H1 (cell line): ENCODE measurements around the gene INTS7. TPM values are rescaled to one million over a fixed set of nuclear protein-coding genes. Genes with fewer than 3 reads are reported as not detected.

Source experiments
- CTCF ChIA-PET: fragments of 300-600 bp; sonication (Branson Sonifier 250); formaldehyde crosslinking; loops from one replicate; lab custom pipeline; 2021; ENCODE audit not compliant: partially characterized antibody; lab: Charles Lee
- POLR2A ChIA-PET: fragments of 300-600 bp; sonication (Branson Sonifier 250); formaldehyde crosslinking; loops from one replicate; lab custom pipeline; 2021; ENCODE audit warnings: inconsistent platforms; ENCODE audit not compliant: partially characterized antibody; lab: Charles Lee
- DNase-seq, 2 experiments: peaks; one replicate each; pipeline versions ENCODE4 v3.0.0 to v3.0.0-alpha.2; 2010 to 2022; ENCODE audit warnings: low spot score in 2 of 2, low read depth in 1 of 2, mixed read lengths in 1 of 2
- FAIRE-seq: peaks from 2 replicates; lab custom pipeline; 2011; peaks lifted over from hg19 to GRCh38; lab: Jason Lieb, UNC
- H2AFZ ChIP-seq: 2 replicates; pipeline ENCODE4 v1.8.1; 2012; ENCODE audit warnings: low read length, inconsistent platforms
- H2AK5ac ChIP-seq: 2 replicates; pipeline ENCODE4 v1.6.1; 2013; ENCODE audit warnings: low read depth, low read length
- H2BK120ac ChIP-seq: replicated peaks from 2 replicates; pipeline ENCODE3; 2013; ENCODE audit warnings: low read depth, low read length, inconsistent platforms
- H2BK12ac ChIP-seq: 2 replicates; pipeline ENCODE4 v1.6.1; 2013; ENCODE audit warnings: low read depth, low read length
- H2BK15ac ChIP-seq: 2 replicates; pipeline ENCODE4 v1.6.1; 2013; ENCODE audit warnings: low read length
- H2BK20ac ChIP-seq: 2 replicates; pipeline ENCODE4 v1.6.1; 2013; ENCODE audit warnings: low read length
- H2BK5ac ChIP-seq: 2 replicates; pipeline ENCODE4 v1.6.1; 2013; ENCODE audit warnings: low read depth, low read length
- H3K14ac ChIP-seq: 2 replicates; pipeline ENCODE4 v1.6.1; 2013; ENCODE audit warnings: inconsistent platforms; ENCODE audit not compliant: insufficient read length
- H3K18ac ChIP-seq: 2 replicates; pipeline ENCODE4 v1.6.1; 2013; ENCODE audit warnings: low read length; ENCODE audit errors: extremely low read depth
- H3K23ac ChIP-seq: 2 replicates; pipeline ENCODE4 v1.6.1; 2013; ENCODE audit warnings: inconsistent platforms; ENCODE audit not compliant: insufficient read length
- H3K23me2 ChIP-seq: 2 replicates; pipeline ENCODE4 v1.6.1; 2013; ENCODE audit warnings: low read depth, low read length
- H3K27ac ChIP-seq: 2 replicates; pipeline ENCODE4 v1.6.1; 2011; ENCODE audit warnings: low read depth, low read length, inconsistent platforms
- H3K27me3 ChIP-seq, 4 experiments: replicated peaks in 1 of 4; 1 replicate in 1 of 4; 2 replicates in 3 of 4; pipeline versions ENCODE4 v1.6.1 to v1.8.1; 2011 to 2013; ENCODE audit warnings: low read length in 3 of 4, mild to moderate bottlenecking in 3 of 4, inconsistent platforms in 2 of 4, mixed read lengths in 2 of 4, moderate library complexity in 1 of 4; ENCODE audit not compliant: control insufficient read depth in 3 of 4, insufficient read depth in 3 of 4; ENCODE audit errors: extremely low read depth in 1 of 4
- H3K36me3 ChIP-seq, 4 experiments: 2 replicates each; pipeline versions ENCODE4 v1.6.1 to v1.8.1; 2011 to 2013; ENCODE audit warnings: mild to moderate bottlenecking in 4 of 4, low read length in 3 of 4, moderate library complexity in 2 of 4, control low read depth in 1 of 4, inconsistent platforms in 1 of 4; ENCODE audit not compliant: insufficient read depth in 4 of 4, control insufficient read depth in 2 of 4
- H3K4ac ChIP-seq: replicated peaks from 2 replicates; pipeline ENCODE3; 2013; ENCODE audit warnings: low read length, low read depth, mixed read lengths, inconsistent platforms; ENCODE audit not compliant: insufficient read length
- H3K4me1 ChIP-seq, 4 experiments: replicated peaks in 1 of 4; 1 replicate in 1 of 4; 2 replicates in 3 of 4; pipeline versions ENCODE4 v1.6.1 to v1.8.1; 2011 to 2013; ENCODE audit warnings: low read length in 3 of 4, inconsistent platforms in 2 of 4, mixed read lengths in 1 of 4; ENCODE audit not compliant: insufficient read depth in 4 of 4, control insufficient read depth in 3 of 4
- H3K4me2 ChIP-seq, 2 experiments: 2 replicates each; pipeline versions ENCODE4 v1.6.1 to v1.8.1; 2011 to 2013; ENCODE audit warnings: low read depth in 2 of 2, low read length in 2 of 2, control low read depth in 1 of 2, inconsistent platforms in 1 of 2, mild to moderate bottlenecking in 1 of 2; ENCODE audit not compliant: insufficient read depth in 1 of 2
- H3K4me3 ChIP-seq, 4 experiments: fragments of 200-600, 300-600 bp in 1 of 4; sonication (generic), shearing (Covaris generic), sonication (Bioruptor Twin) in 1 of 4; 2 replicates each; pipeline versions ENCODE4 v1.5.1 to v1.8.1; 2011 to 2016; ENCODE audit warnings: low read length in 4 of 4, low read depth in 3 of 4, control low read depth in 2 of 4, inconsistent platforms in 2 of 4, mild to moderate bottlenecking in 2 of 4, mixed read lengths in 1 of 4, moderate library complexity in 1 of 4; ENCODE audit not compliant: insufficient read depth in 2 of 4; ENCODE audit errors: extremely low read depth in 1 of 4
- H3K56ac ChIP-seq: replicated peaks from 2 replicates; pipeline ENCODE3; 2013; ENCODE audit warnings: low read depth, mild to moderate bottlenecking, mixed read lengths, low read length, inconsistent platforms; ENCODE audit not compliant: insufficient read length
- H3K79me1 ChIP-seq: 2 replicates; pipeline ENCODE4 v1.6.1; 2013; ENCODE audit warnings: low read depth, low read length, control low read depth
- H3K79me2 ChIP-seq, 2 experiments: 2 replicates each; pipeline versions ENCODE4 v1.6.1 to v1.8.1; 2012 to 2013; ENCODE audit warnings: low read length in 2 of 2, mild to moderate bottlenecking in 2 of 2, inconsistent platforms in 1 of 2; ENCODE audit not compliant: insufficient read depth in 2 of 2, control insufficient read depth in 1 of 2
- H3K9ac ChIP-seq, 4 experiments: replicated peaks in 1 of 4; 1 replicate in 1 of 4; 2 replicates in 3 of 4; pipeline versions ENCODE4 v1.6.1 to v1.8.1; 2011 to 2013; ENCODE audit warnings: low read depth in 3 of 4, low read length in 3 of 4, control low read depth in 2 of 4, mild to moderate bottlenecking in 2 of 4, moderate library complexity in 2 of 4, inconsistent platforms in 1 of 4; ENCODE audit errors: extremely low read depth in 1 of 4
- H3K9me3 ChIP-seq, 2 experiments: 2 replicates each; pipeline versions ENCODE4 v1.6.1 to v1.8.1; 2012 to 2013; ENCODE audit warnings: mild to moderate bottlenecking in 2 of 2, moderate library complexity in 2 of 2, control low read depth in 1 of 2, inconsistent platforms in 1 of 2, low read depth in 1 of 2, low read length in 1 of 2, mixed read lengths in 1 of 2; ENCODE audit not compliant: insufficient read depth in 2 of 2
- H4K20me1 ChIP-seq, 2 experiments: replicated peaks in 1 of 2; 2 replicates each; pipeline versions ENCODE3 to v1.8.1; 2011 to 2013; ENCODE audit warnings: inconsistent platforms in 2 of 2, low read length in 2 of 2, mild to moderate bottlenecking in 1 of 2; ENCODE audit not compliant: insufficient read depth in 2 of 2, control insufficient read depth in 1 of 2
- H4K5ac ChIP-seq: 2 replicates; pipeline ENCODE4 v1.6.1; 2013; ENCODE audit warnings: low read length, low read depth, mixed read lengths, inconsistent platforms; ENCODE audit not compliant: insufficient read length
- H4K8ac ChIP-seq: 2 replicates; pipeline ENCODE4 v1.8.0; 2013; ENCODE audit warnings: mild to moderate bottlenecking, moderate library complexity, low read length, inconsistent platforms; ENCODE audit not compliant: insufficient read depth; ENCODE audit errors: extremely low read depth
- H4K91ac ChIP-seq: replicated peaks from 2 replicates; pipeline ENCODE3; 2013; ENCODE audit warnings: low read length, mixed read lengths, inconsistent platforms; ENCODE audit not compliant: insufficient read length
- CBX5 ChIP-seq: fragments of 300-800, 300-1000 bp; sonication (generic); IDR thresholded peaks from 2 replicates; pipeline ENCODE4 v1.7.1; 2016; ENCODE audit warnings: antibody characterized with exemption, low read length, low read depth
- JUND ChIP-seq: IDR thresholded peaks from 2 replicates; pipeline ENCODE4 v1.6.1; 2011; ENCODE audit warnings: mild to moderate bottlenecking, improper control_type of control experiment, low read length
- POLR2AphosphoS5 ChIP-seq: IDR thresholded peaks from 2 replicates; pipeline ENCODE4 v1.6.1; 2011; ENCODE audit warnings: low read depth, low read length
- WGBS, 2 experiments: shearing (Covaris generic) in 1 of 2; methylation state at CpG; one replicate each; pipeline versions ENCODE4 v1.1.6 to v1.1.7; 2013 to 2015; ENCODE audit warnings: low lambda C conversion rate in 2 of 2, mixed read lengths in 2 of 2, inconsistent platforms in 1 of 2, low coverage in 1 of 2, missing lambda C conversion rate in 1 of 2; ENCODE audit not compliant: insufficient replicate concordance in 2 of 2, insufficient coverage in 1 of 2, insufficient read length in 1 of 2; ENCODE audit errors: extremely low coverage in 1 of 2, missing lambda C conversion rate in 1 of 2; 5-methylcytosine and 5-hydroxymethylcytosine counted together
- polyA plus RNA-seq, 7 experiments: library from polyadenylated mRNA; depleted of rRNA in 3 of 7; stranded (reverse) in 5 of 7; unstranded in 2 of 7; fragments of >200 nt in 5 of 7; fragments of 200-250 nt in 2 of 7; gene quantifications; 1 replicate in 5 of 7; 2 replicates in 1 of 7; 4 replicates in 1 of 7; pipeline versions ENCODE4 v1.2.1 to v1.2.3, GENCODE V29; 2011 to 2013; ENCODE audit warnings: missing spikeins in 2 of 7, mixed read lengths in 2 of 7
- total RNA-seq: library from RNA; stranded (reverse); fragmentation: NEBNext Ultra II Directional; extraction: Animal tissue kit (Norgen Biotek cat#: 25700); gene quantifications from 2 replicates; pipeline ENCODE4 v1.2.1, GENCODE V29; 2021
- TF ChIP-seq, protein P1 (sequence below): IDR thresholded peaks from 2 replicates; pipeline ENCODE4 v1.6.1; 2011; ENCODE audit warnings: low read depth, mild to moderate bottlenecking, low read length; ENCODE audit not compliant: insufficient read depth

Gene INTS7
- total and polyA plus RNA-seq, 2 of the 8 experiments (the other 6 are each of a cell fraction or from before 2014, with no cell fraction given), result 15.2 to 22.4 TPM

DNA sequence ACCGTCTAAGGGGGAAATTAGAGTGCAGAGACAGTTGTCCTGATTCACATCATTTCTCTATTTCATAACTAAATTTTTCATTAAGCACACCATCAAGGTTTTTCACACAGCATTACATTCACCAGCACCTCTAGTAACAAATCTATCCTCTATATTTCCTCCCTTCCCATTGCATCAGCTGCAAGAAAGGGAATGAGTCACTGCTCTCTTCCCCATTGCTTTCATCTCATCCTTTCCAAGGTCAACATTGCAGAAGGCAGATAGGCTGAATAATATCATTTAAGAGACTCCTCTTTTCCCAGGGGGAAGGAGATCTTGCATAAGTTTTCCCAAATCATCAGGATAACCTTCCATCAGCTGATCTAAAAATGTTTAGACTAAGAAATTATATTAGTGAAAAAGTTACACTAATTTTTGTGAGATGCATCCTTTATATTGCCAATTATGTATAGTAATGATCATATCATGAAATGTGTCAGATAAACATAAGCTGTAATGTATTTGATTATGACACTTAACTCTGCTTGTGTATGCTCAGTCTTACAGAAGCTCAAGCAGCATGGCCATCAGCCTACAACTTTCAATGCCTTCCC is 4.3 kb downstream of the INTS7 start:
- Histone ChIP-seq H3K4me1 (peaks cover 0 to 2% (median 1%) of the 10 kb centered on the region in 4 experiments; a peak in 2 of 7 replicates), H3K23ac (no peak overlapping the region), H3K56ac (no peak overlapping the region), H2BK5ac (no peak overlapping the region), H3K79me1 (peaks cover 4% of the 10 kb centered on the region; the same call in 1 of the 2 replicates), H3K27ac (no peak overlapping the region), H3K9me3 (no peaks in the 10 kb centered on the region), H2BK12ac (no peak overlapping the region), H2BK120ac (no peak overlapping the region), H4K5ac (no peak overlapping the region), H3K36me3 (no peaks in the 10 kb centered on the region; a peak in 1 of 8 replicates), H3K4me2 (no peak overlapping the region), H2BK20ac (no peak overlapping the region), H2AK5ac (no peak overlapping the region), H3K4ac (no peak overlapping the region), H3K9ac (no peak overlapping the region), H3K27me3 (no peaks in the 10 kb centered on the region), H4K20me1 (peaks cover 1 to 2% of the 10 kb centered on the region in 2 experiments), H3K14ac (no peak overlapping the region), H2BK15ac (no peak overlapping the region), H3K4me3 (no peak overlapping the region), H3K79me2 (peaks cover 3 to 84% of the 10 kb centered on the region in 2 experiments; a peak in 3 of 4 replicates), H3K23me2 (peaks cover 2% of the 10 kb centered on the region; the same call in 1 of the 2 replicates), H4K8ac (no peak overlapping the region), H3K18ac (no peak overlapping the region), H2AFZ (no peak overlapping the region), H4K91ac (no peak overlapping the region)
- no peak for TF ChIP-seq POLR2AphosphoS5
- TF ChIP-seq, protein P1, sequence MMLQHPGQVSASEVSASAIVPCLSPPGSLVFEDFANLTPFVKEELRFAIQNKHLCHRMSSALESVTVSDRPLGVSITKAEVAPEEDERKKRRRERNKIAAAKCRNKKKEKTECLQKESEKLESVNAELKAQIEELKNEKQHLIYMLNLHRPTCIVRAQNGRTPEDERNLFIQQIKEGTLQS, result no peak
- TF ChIP-seq JUND, result 0 out of 2 replicates have a peak, but pooled peaks have one; percentile 16
- no peak for TF ChIP-seq CBX5
- ChIA-PET CTCF (interaction anchor here (0.8 to 6.3 kb wide), 4 partner anchors 21 to 510 kb away, joined by 3 to 65 read pairs (median 4); partner anchors contain the start of gene NEK2), POLR2A (interaction anchor here (0.9 kb wide), 1 partner anchor 333 kb away, joined by 3 read pairs; no protein-coding TSS in a partner anchor)
- FAIRE-seq, result no peak
- DNase-seq, result no peak
- WGBS, 2 experiments, result 88% methylated on average over 1 of the region's 1 CpG; no CpG with 5 or more reads in 1 of the 2 experiments
